Erythroblast (primary cell): ENCODE results near the gene SCAMP3.

ENCODE experiments used
- GATA1 ChIP-seq: IDR thresholded peaks from 2 replicates; pipeline ENCODE4 v1.6.1; 2011; ENCODE audit warnings: low read depth, mild to moderate bottlenecking, control low read depth, low read length, moderate library complexity
- POLR2A ChIP-seq: IDR thresholded peaks from 2 replicates; pipeline ENCODE4 v1.6.1; 2011; ENCODE audit warnings: mild to moderate bottlenecking, low read length

DNA sequence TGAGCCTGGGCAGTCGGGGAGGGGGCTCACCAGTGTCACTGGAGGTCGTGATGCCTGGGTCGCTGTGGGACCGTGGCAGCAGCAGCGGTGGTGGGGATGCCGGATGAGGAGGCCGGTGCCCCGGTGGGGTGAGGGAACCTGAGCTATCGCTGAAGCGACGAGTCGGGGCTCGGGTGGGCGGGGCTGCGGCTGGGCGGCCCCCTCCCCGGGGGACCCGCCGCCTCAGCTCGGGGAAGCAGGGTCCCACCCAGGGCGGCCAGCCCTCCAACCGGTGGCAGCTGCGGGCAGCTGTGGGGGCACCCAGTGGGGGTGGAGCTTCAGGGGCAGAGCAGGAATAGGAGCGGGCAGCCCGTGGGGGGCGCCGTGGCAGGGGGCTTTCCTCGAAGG, 11.9 kb downstream of the SCAMP3 start:
- no peak for TF ChIP-seq POLR2A
- no peak for TF ChIP-seq GATA1
